ENCODE data around the gene OR6J1.
"Not testable (repeated sequence)": the region's sequence is repeated elsewhere in the genome, so short reads cannot be mapped to it uniquely, and the experiment has no call there.

Gene OR6J1

DNA sequence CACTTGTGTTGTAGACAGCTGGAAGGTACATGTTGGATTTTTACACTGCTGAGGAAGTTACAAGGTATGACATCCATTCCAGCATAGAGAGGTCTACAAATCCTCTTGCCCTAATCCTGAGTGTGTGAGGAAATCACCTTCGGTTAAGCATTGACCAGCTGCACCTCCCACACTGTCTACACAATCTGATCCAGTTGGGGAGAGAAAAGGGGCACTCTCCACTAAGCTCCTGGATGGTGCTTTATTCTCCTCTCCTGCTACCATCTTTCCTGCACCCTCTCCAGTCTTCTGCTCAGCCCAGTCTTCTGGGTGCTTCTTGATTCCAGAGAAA is at the start of gene OR6J1:
OR6J1 (minus strand) TSS at position 48 of the 331 bp plus-strand sequence. CDS start 9,541 bp downstream, outside the sequence.
- no peak for DNase-seq (ENCODE audit: low read depth, low spot score)

- DNase-seq (ENCODE audit: low read depth, low spot score): no peak
These were observed 48.0 kb upstream of the OR6J1 start for GRCh38 chr14:22692194-22692593.

- DNase-seq (ENCODE audit: low read depth, low spot score): peak; percentile 23
These were observed 47.0 kb upstream of the OR6J1 start for GRCh38 chr14:22691171-22691570.

DNA sequence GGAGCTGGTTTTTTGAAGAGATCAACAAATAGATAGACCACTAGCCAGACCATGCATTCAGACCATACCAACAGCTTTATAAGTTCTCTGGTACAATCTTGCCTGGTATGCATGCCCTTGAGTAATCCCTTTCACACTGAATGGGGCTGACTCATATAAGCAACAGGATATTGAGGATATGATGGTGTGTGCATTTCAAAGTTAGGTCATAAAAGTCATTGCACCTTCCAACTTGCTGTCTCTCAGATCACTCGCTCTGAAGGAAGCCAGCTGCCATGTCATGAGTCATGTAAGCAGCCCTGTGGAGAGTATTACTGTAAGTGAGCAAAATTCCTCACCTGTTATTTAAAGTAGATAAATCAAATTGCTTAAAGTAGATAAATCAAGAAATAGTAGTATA is 45.0 kb upstream of the OR6J1 start:
- DNase-seq (ENCODE audit: low read depth, low spot score): peak; percentile 57

GRCh38 chr14:22687969-22688368 is 43.8 kb upstream of the OR6J1 start:
- DNase-seq (ENCODE audit: low read depth, low spot score): not testable (repeated sequence)

DNA sequence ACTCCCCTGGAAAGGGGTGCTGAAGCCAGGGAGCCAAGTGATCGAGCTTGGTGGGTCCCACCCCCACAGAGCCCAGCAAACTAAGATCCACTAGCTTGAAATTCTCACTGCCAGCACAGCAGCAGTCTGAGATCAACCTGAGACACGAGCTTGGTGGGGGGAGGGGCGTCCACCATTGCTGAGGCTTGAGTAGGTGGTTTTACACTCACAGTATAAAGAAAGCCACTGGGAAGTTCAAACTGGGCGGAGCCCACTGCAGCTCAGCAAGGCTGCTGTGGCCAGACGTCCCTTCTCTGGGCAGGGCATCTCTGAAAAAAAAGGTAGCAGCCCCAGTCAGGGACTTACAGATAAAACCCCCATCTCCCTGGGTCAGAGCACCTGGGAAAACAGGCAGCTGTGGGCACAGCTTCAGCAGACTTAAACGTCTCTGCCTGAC is 42.0 kb upstream of the OR6J1 start:
- DNase-seq (ENCODE audit: low read depth, low spot score): not testable (repeated sequence)

GRCh38 chr14:22685467-22685866 is 41.3 kb upstream of the OR6J1 start:
- DNase-seq (ENCODE audit: low read depth, low spot score): no peak

GRCh38 chr14:22683428-22683827 is 39.3 kb upstream of the OR6J1 start:
- not testable (repeated sequence) for DNase-seq (ENCODE audit: low read depth, low spot score)

DNA sequence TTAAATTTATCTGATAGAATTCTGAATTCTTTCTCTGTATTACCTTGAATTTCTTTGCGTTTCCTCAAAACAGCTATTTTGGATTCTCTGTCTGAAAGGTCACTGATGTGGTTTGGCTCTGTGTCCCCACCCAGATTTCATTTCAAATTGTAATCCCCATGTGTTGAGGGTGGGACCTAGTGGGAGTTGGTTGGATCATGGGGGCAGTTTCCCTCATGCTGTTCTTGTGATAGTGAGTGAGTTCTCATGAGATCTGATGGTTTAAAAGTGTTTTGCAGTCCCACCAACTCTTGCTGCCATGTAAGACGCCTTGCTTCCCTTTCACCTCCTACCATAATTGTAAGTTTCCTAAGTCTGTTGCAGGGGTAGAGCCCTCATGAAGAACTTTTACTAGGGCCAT is 34.1 kb upstream of the OR6J1 start:
- no peak for DNase-seq (ENCODE audit: low read depth, low spot score)

DNA sequence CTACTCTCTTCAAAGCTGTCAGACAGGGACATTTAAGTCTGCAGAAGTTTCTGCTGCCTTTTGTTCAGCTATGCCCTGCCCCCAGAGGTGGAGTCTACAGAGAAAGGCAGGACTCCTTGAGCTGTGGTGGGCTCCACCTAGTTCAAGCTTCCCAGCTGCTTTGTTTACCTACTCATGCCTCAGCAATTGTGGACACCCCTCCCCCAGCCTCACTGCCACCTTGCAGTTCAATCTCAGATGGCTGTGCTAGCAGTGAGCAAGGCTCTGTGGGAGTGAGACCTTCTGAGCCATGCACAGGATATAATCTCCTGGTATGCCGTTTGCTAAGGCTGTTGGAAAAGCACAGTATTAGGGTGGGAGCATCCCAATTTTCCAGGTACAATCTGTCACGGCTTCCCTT is 33.4 kb upstream of the OR6J1 start:
- not testable (repeated sequence) for DNase-seq (ENCODE audit: low read depth, low spot score)

- no peak for DNase-seq (ENCODE audit: low read depth, low spot score)
These were observed 27.5 kb upstream of the OR6J1 start for GRCh38 chr14:22671622-22672021.

DNA sequence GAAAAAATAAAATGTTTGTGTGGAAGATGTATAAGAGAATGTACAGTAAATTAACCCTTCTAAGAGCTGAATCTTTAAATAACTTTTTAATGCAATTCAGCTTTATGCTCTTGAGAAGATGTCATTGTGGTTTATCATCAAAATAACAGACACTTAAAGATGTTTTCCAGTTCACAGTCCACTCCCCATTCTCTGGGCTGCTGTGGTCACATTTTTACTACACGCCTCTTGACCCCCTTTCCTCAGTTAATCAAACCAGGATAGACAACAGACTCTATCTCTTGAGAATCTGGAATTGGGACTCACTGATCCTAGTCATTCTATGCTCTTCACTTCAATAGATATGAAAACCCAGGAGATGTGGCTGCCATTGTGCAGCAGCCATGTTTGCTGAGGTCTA is 24.7 kb upstream of the OR6J1 start:
- no peak for DNase-seq (ENCODE audit: low read depth, low spot score)

- DNase-seq (ENCODE audit: low read depth, low spot score): no peak
These were observed 24.3 kb upstream of the OR6J1 start for GRCh38 chr14:22668417-22668816.

GRCh38 chr14:22667881-22668280 is 23.7 kb upstream of the OR6J1 start:
- DNase-seq (ENCODE audit: low read depth, low spot score): no peak

GRCh38 chr14:22666203-22666893 is 22.2 kb upstream of the OR6J1 start:
- no peak for DNase-seq (ENCODE audit: low read depth, low spot score)

DNA sequence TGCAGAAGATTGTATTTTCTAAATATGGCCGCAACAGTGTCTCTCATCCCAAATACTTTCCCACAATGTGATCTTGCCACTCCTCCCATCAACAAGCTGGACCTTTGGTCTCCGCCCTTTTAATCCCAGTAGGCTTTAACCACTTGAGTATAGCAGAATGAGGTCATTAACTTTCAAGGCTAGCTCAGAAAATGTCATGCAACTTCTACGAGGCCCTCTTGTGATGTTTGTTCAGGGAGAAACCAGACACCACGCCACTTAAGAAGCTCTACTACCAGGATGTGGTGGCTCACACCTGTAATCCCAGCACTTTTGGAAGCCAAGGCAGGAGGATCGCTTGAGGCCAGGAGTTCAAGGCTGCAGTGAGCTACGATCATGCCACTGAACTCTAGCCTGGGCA is 20.1 kb upstream of the OR6J1 start:
- DNase-seq (ENCODE audit: low read depth, low spot score): no peak

DNA sequence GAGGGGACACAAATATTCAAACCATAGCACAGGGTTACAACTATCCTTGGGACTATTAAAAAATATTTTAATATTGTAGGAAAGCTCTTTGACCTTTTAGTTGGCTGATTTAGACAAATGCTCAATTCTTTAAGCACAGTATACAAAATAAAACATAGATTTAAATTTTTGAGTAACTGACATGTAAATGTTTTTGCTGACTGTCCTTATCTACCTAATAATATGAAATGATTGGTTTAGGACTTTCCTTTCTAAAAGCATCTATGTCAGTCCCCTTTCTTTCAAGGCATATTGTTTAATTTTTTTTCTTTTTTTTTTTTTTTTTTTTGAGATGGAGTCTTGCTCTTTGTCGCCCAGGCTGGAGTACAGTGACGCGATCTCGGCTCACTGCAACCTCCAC is 16.5 kb upstream of the OR6J1 start:
- DNase-seq (ENCODE audit: low read depth, low spot score): no peak

DNA sequence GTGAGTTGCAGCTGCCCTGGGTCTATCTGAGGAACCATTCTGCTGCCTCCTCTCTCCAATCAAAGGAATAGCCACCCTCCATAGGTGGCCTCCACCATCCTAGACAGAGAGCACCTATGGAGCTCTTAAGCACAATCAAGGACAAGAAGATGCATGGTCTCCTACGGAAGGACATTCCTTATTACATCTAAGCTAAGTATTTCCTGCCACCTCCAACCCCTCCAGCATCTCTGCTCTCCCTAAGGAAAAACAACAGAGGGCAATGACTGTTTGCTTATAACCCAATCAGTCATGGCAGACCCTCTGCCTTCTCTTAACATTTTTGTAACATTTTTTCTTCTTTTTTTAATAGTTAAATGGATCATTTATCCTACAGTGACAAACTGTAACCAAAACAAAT is 14.8 kb upstream of the OR6J1 start:
- no peak for DNase-seq (ENCODE audit: low read depth, low spot score)

DNA sequence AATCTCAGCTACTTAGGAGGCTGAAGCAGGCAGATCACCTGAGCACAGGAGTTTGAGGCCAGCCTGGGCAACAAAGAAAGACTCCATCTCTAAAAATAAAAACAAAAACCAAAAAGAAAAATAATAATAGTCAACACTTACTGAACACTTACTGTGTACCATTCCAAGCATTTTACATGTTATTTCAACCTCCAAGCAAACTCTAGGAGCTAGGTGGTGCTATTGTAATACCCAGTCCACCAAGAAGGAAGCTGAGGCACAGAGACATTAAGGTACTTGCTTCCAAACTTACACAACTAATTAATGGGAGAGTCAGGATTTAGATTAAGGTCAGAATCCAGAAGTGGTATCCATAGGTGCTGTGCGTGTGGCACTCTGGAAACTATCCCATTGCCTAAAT is 13.7 kb upstream of the OR6J1 start:
- peak; percentile 44 for DNase-seq (ENCODE audit: low read depth, low spot score)

- DNase-seq (ENCODE audit: low read depth, low spot score): peak; percentile 84
These were observed 13.0 kb upstream of the OR6J1 start for GRCh38 chr14:22656945-22657731.

DNA sequence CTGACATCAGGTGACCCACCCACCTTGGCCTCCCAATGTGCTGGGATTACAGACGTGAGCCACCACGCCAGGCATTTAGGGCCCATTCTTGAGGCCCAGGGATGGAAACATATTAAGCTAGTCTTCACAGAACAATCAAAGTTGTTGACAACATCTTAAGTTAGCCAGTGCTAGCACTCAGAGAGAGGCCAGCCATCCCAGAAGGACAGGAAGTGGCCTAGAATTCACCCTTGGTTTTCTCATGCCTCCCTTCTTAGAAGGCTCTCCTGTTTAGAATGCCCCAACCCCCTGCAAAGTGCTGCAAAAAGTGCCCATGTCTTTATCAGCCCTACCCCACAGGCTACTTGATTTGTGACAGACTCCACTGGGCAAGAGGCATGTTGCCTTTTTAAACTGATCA is 12.1 kb upstream of the OR6J1 start:
- no peak for DNase-seq (ENCODE audit: low read depth, low spot score)

DNA sequence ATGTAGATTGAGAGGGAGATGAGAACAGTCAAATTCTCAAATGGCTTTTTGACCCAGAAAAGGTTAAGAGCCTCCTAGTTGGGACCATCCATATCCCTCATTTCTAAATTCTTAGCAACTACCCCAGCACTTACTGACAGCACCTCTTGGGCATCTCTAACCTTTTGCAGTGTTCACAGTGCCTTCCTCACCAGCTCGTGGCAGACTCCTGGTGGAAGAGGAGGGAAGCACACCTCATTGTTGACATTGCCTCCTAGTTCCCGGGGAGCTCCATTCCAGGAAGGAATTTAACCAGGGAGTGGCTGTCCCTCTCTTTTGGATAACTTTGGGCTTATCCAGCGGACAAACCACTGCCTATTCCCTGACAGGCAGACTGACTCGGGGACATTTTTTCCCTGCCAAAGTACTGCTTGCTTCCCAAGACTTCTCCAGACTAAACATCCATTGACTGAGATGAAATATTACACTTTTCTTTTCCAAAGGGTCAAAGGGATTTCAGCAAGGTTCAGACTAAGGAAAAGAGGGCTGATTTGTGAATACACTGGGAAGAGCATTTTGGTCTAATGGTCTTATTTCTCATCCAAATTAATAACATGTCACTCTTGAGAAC is 9.0 kb upstream of the OR6J1 start:
- peak; percentile 85 for DNase-seq (ENCODE audit: low read depth, low spot score)

DNA sequence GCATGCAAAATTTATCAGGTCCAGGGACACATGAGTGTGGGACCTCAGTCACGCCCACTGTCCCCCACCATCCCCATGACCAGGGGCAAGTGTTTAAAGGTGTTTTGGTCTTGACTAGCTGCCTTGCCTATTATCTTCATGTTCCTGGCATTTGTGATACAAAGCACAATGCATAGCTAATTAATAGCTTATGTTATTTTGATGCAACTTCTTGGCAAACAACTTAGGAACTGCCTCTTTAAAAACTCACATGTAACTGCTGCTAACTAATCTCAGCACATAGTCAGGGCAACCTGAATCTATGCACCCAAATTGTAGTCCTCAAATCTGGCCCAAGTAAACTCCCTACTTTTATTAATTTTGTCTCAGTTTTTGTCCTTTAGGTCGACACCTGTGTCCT is 7.4 kb upstream of the OR6J1 start:
- DNase-seq (ENCODE audit: low read depth, low spot score): no peak
